CD8-positive, alpha-beta memory T cell (primary cell): ENCODE results near the gene GSC. TPM values are rescaled to one million over a fixed set of nuclear protein-coding genes. Genes with fewer than 3 reads are reported as not detected.
A peak's percentile ranks its signal among the peaks of the same experiment; 100 is the strongest.

Source experiments
- CTCF ChIA-PET: fragments of 350-600 bp; sonication (Branson Sonifier 250); formaldehyde crosslinking; loops from one replicate; lab custom pipeline; 2021; ENCODE audit warnings: antibody characterized with exemption; lab: Charles Lee
- POLR2A ChIA-PET: fragments of 350-600 bp; sonication (Branson Sonifier 250); formaldehyde crosslinking; loops from one replicate; lab custom pipeline; 2021; ENCODE audit warnings: antibody characterized with exemption; lab: Charles Lee
- DNase-seq, 5 donors: peaks; one replicate each; pipeline versions ENCODE4 v3.0.0 to v3.0.0-alpha.2; 2020 to 2022; ENCODE audit warnings: mixed read lengths in 1 of 5
- H3K27ac ChIP-seq: one replicate; pipeline ENCODE4 v1.7.0; 2013; ENCODE audit warnings: low read depth, mild to moderate bottlenecking, low read length, moderate library complexity
- H3K27me3 ChIP-seq: 2 replicates; pipeline ENCODE4 v1.7.0; 2013; ENCODE audit warnings: low read length, mild to moderate bottlenecking; ENCODE audit not compliant: insufficient read depth, poor library complexity, severe bottlenecking
- H3K36me3 ChIP-seq: 2 replicates; pipeline ENCODE4 v1.7.0; 2013; ENCODE audit warnings: mild to moderate bottlenecking, low read length, moderate library complexity; ENCODE audit not compliant: insufficient read depth
- H3K4me1 ChIP-seq: 2 replicates; pipeline ENCODE4 v1.7.0; 2013; ENCODE audit warnings: mild to moderate bottlenecking, low read length, moderate library complexity; ENCODE audit not compliant: insufficient read depth
- H3K4me3 ChIP-seq: 2 replicates; pipeline ENCODE4 v1.7.0; 2013; ENCODE audit warnings: mild to moderate bottlenecking, low read length
- H3K9me3 ChIP-seq: 2 replicates; pipeline ENCODE4 v1.7.0; 2013; ENCODE audit warnings: mild to moderate bottlenecking, low read length
- H3K27ac Mint-ChIP-seq, 8 donors: one replicate each; pipeline ENCODE4 v1.8.0; 2020 to 2021; ENCODE audit warnings: mixed read lengths in 8 of 8, mild to moderate bottlenecking in 6 of 8, inconsistent platforms in 3 of 8, moderate library complexity in 3 of 8
- H3K27me3 Mint-ChIP-seq, 2 donors: one replicate each; pipeline ENCODE4 v1.8.0; 2020 to 2021; ENCODE audit warnings: mixed read lengths in 2 of 2, mild to moderate bottlenecking in 1 of 2, moderate library complexity in 1 of 2
- H3K36me3 Mint-ChIP-seq, 3 donors: one replicate each; pipeline ENCODE4 v1.8.0; 2020 to 2021; ENCODE audit warnings: mixed read lengths in 3 of 3, inconsistent platforms in 1 of 3, mild to moderate bottlenecking in 1 of 3
- H3K4me1 Mint-ChIP-seq, 3 donors: one replicate each; pipeline ENCODE4 v1.8.0; 2020 to 2021; ENCODE audit warnings: mixed read lengths in 3 of 3, inconsistent platforms in 1 of 3, mild to moderate bottlenecking in 1 of 3
- H3K4me3 Mint-ChIP-seq, 7 donors: one replicate each; pipeline ENCODE4 v1.8.0; 2020 to 2021; ENCODE audit warnings: mixed read lengths in 7 of 7, mild to moderate bottlenecking in 6 of 7, moderate library complexity in 4 of 7, inconsistent platforms in 2 of 7
- H3K9me3 Mint-ChIP-seq, 5 donors: one replicate each; pipeline ENCODE4 v1.8.0; 2020 to 2022; ENCODE audit warnings: mixed read lengths in 5 of 5, mild to moderate bottlenecking in 3 of 5, moderate library complexity in 2 of 5, inconsistent platforms in 1 of 5
- polyA plus RNA-seq: library from polyadenylated mRNA; unstranded; fragments of 300-500 nt; fragmentation: Illumina TruSeq; gene quantifications from one replicate; pipeline ENCODE4 v1.2.3, GENCODE V29; 2021
- total RNA-seq, 2 experiments: library from RNA; stranded (reverse); gene quantifications; one replicate each; pipeline ENCODE4 v1.2.3, GENCODE V29; 2021

Gene GSC
- total and polyA plus RNA-seq, 3 experiments from 2014 or later = 0.51 TPM; not detected in 2

DNA sequence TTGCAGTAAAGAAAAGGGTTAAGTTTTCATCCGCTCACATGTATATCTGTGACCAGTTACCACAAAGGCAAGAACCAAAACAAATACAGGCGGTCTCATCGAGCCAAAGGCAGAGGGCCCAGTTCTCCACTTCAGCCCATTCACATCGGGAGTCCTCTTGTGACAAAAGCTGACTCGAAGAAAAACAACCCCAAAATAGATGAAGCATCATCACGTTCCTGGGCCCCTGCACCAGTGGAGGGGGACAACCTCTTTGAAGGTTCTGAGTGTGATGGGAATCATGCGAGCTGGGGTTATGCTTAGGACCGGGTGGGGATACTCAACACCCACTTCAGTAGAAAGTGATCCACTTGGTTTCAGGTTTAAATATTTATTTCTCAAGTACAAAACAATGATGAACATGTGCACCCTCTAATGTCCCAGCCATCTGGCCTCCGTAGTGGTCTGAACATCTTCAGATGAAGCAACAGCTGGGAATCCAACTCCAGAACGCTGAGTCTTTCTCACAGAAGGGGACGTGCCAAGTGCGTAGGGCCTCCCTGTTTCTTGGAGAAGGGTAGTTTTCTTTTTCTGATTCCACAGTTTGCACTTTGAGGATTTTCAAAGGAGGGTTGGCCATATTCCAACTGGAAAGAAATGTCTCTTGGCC is 8.4 kb downstream of the GSC start:
- H3K4me3 Mint-ChIP-seq = no peak overlapping the region
- ChIA-PET CTCF (no interaction called here), POLR2A (no interaction called here)
- no peaks in the 10 kb centered on the region for H3K36me3 Mint-ChIP-seq
- no peaks in the 10 kb centered on the region for H3K9me3 Mint-ChIP-seq
- H3K4me1 Mint-ChIP-seq = no peaks in the 10 kb centered on the region
- no peak overlapping the region for H3K27ac Mint-ChIP-seq
- H3K4me1 ChIP-seq = no peaks in the 10 kb centered on the region
- no peaks in the 10 kb centered on the region for H3K9me3 ChIP-seq
- H3K27ac ChIP-seq = no peak overlapping the region
- H3K36me3 ChIP-seq = no peaks in the 10 kb centered on the region
- peaks cover 41 to 65% of the 10 kb centered on the region in 2 donors for H3K27me3 Mint-ChIP-seq
- no peak overlapping the region for H3K4me3 ChIP-seq
- no peak for DNase-seq
- H3K27me3 ChIP-seq = peaks cover 13% of the 10 kb centered on the region

GRCh38 chr14:94756310-94756882 is 13.5 kb downstream of the GSC start:
- CTCF ChIA-PET = no interaction called here
- POLR2A ChIA-PET = no interaction called here

GRCh38 chr14:94754391-94754942 is 15.4 kb downstream of the GSC start:
- no peak overlapping the region for H3K27ac ChIP-seq
- H3K4me3 Mint-ChIP-seq = no peak overlapping the region
- H3K9me3 ChIP-seq = no peaks in the 10 kb centered on the region
- CTCF ChIA-PET = no interaction called here
- H3K4me1 ChIP-seq = no peaks in the 10 kb centered on the region
- H3K27me3 Mint-ChIP-seq = peaks cover 7 to 16% of the 10 kb centered on the region in 2 donors
- no peaks in the 10 kb centered on the region for H3K36me3 Mint-ChIP-seq
- H3K4me3 ChIP-seq = no peak overlapping the region
- H3K27ac Mint-ChIP-seq = peak overlapping the region in 1 of 8 donors; percentile 22
- POLR2A ChIA-PET = no interaction called here
- H3K9me3 Mint-ChIP-seq = no peaks in the 10 kb centered on the region
- H3K27me3 ChIP-seq = no peaks in the 10 kb centered on the region
- H3K4me1 Mint-ChIP-seq = no peaks in the 10 kb centered on the region
- no peaks in the 10 kb centered on the region for H3K36me3 ChIP-seq
- DNase-seq = no peak

More at GRCh38 chr14:94756310-94756882, 13.5 kb downstream of the GSC start:
- no peaks in the 10 kb centered on the region for H3K27me3 ChIP-seq
- no peaks in the 10 kb centered on the region for H3K9me3 ChIP-seq
- no peak for DNase-seq
- Mint-ChIP-seq H3K4me1 (no peaks in the 10 kb centered on the region), H3K27ac (no peak overlapping the region), H3K27me3 (peaks cover 7 to 25% of the 10 kb centered on the region in 2 donors), H3K9me3 (no peaks in the 10 kb centered on the region), H3K36me3 (no peaks in the 10 kb centered on the region), H3K4me3 (no peak overlapping the region)
- H3K36me3 ChIP-seq = no peaks in the 10 kb centered on the region
- no peaks in the 10 kb centered on the region for H3K4me1 ChIP-seq
- no peak overlapping the region for H3K4me3 ChIP-seq
- H3K27ac ChIP-seq = no peak overlapping the region

GRCh38 chr14:94752591-94753436 is 17.1 kb downstream of the GSC start:
- Mint-ChIP-seq H3K27ac (no peak overlapping the region), H3K4me3 (no peak overlapping the region), H3K9me3 (no peaks in the 10 kb centered on the region), H3K27me3 (peaks cover 4 to 13% of the 10 kb centered on the region in 2 donors), H3K4me1 (no peaks in the 10 kb centered on the region), H3K36me3 (no peaks in the 10 kb centered on the region)
- no peaks in the 10 kb centered on the region for H3K4me1 ChIP-seq
- H3K9me3 ChIP-seq = no peaks in the 10 kb centered on the region
- DNase-seq = no peak
- no peaks in the 10 kb centered on the region for H3K36me3 ChIP-seq
- ChIA-PET CTCF (no interaction called here), POLR2A (no interaction called here)
- no peak overlapping the region for H3K27ac ChIP-seq
- no peaks in the 10 kb centered on the region for H3K27me3 ChIP-seq
- no peak overlapping the region for H3K4me3 ChIP-seq

DNA sequence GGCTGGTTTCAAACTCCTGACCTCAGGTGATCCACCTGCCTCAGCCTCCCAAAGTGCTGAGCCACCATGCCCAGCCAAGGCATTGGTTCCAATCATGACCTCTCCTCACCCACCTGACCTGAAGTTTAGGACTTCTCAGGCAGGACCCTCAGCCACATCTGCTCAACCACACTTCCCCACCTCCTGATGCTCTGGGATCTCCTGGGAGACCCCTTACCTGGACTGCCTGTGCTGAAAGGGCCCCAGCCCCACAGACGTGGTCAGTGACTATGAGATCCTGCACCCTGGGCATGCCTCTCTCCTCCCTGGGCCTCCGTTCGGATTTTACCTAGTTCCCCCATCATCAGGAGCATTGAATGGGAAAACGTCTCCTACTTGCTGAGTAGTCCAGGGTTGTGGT is 18.0 kb downstream of the GSC start:
- Mint-ChIP-seq H3K4me1 (no peaks in the 10 kb centered on the region), H3K9me3 (no peaks in the 10 kb centered on the region), H3K36me3 (no peaks in the 10 kb centered on the region), H3K27me3 (peaks cover 2 to 7% of the 10 kb centered on the region in 2 donors), H3K4me3 (no peak overlapping the region), H3K27ac (no peak overlapping the region)
- ChIA-PET POLR2A (no interaction called here), CTCF (no interaction called here)
- H3K9me3 ChIP-seq = no peaks in the 10 kb centered on the region
- H3K4me1 ChIP-seq = no peaks in the 10 kb centered on the region
- H3K4me3 ChIP-seq = no peak overlapping the region
- DNase-seq = no peak
- H3K27ac ChIP-seq = no peak overlapping the region
- H3K36me3 ChIP-seq = no peaks in the 10 kb centered on the region
- no peaks in the 10 kb centered on the region for H3K27me3 ChIP-seq

DNA sequence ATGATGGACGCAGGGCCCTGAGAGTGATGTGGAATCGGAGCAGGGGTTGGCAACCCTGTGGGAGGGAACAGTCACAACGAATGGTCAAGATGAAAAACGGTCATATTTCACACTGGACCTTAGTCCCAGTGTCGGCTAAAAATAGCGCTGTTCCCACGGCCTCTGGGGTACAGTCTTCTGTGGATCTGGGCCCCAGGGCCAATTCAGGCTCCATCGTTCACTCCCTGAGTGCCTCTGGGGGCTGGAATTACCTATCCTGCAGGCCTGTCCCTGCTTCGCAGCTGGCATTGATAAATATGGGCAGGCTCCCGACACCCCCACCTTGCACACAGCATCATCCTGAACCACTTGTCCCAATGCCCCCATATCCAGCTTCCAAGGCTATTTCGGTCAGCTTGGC is 18.6 kb downstream of the GSC start:
- no peak overlapping the region for H3K4me3 Mint-ChIP-seq
- no peaks in the 10 kb centered on the region for H3K9me3 Mint-ChIP-seq

DNA sequence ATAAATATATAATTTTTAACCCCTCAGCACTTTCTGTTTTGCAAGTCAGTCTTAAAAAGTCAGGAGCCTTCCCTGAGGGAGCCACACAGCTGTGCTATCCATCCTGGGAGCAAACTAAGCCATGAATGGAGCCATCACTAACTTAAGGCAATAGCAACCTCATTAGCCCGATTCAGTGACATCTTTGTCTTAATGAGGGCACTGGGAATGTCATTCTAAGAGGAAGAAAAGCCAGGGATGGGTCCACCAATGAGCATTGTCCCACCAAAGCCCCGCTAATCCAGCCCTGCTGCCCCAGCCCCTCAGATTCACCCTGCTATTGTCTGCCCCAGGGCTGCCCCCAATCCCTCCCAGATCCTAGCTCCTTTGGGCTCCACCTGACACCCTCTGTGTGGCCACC is 19.5 kb downstream of the GSC start:
- ChIA-PET POLR2A (no interaction called here), CTCF (no interaction called here)
- H3K27me3 ChIP-seq = no peaks in the 10 kb centered on the region
- no peak overlapping the region for H3K4me3 ChIP-seq
- H3K4me3 Mint-ChIP-seq = peak overlapping the region in 1 of 7 donors; percentile 9
- no peak overlapping the region for H3K27ac ChIP-seq
- H3K27ac Mint-ChIP-seq = no peak overlapping the region
- H3K9me3 ChIP-seq = no peaks in the 10 kb centered on the region
- DNase-seq = no peak
- H3K9me3 Mint-ChIP-seq = peaks cover 0 to 1% (median 0%) of the 10 kb centered on the region in 5 donors
- no peaks in the 10 kb centered on the region for H3K36me3 Mint-ChIP-seq
- no peaks in the 10 kb centered on the region for H3K36me3 ChIP-seq
- H3K27me3 Mint-ChIP-seq = peaks cover 3 to 7% of the 10 kb centered on the region in 2 donors
- H3K4me1 Mint-ChIP-seq = no peaks in the 10 kb centered on the region
- H3K4me1 ChIP-seq = no peaks in the 10 kb centered on the region

More for the DNA sequence above, 18.6 kb downstream of the GSC start:
- Histone ChIP-seq H3K4me3 (no peak overlapping the region), H3K36me3 (no peaks in the 10 kb centered on the region), H3K9me3 (no peaks in the 10 kb centered on the region), H3K27me3 (no peaks in the 10 kb centered on the region), H3K27ac (no peak overlapping the region), H3K4me1 (no peaks in the 10 kb centered on the region)
- Mint-ChIP-seq H3K36me3 (no peaks in the 10 kb centered on the region), H3K27me3 (peaks cover 3 to 7% of the 10 kb centered on the region in 2 donors), H3K27ac (peak overlapping the region in 1 of 8 donors; percentile 79), H3K4me1 (no peaks in the 10 kb centered on the region)
- ChIA-PET POLR2A (no interaction called here), CTCF (no interaction called here)
- DNase-seq = no peak
